HepG2 (cell line): ENCODE data around the gene MDP1. TPM values are rescaled to one million over a fixed set of nuclear protein-coding genes. Genes with fewer than 3 reads are reported as not detected.
A peak's percentile ranks its signal among the peaks of the same experiment; 100 is the strongest.

Experiments used
- ATAC-seq: fragments of 200-7000 bp; cut with Tn5 transposase; 3 replicates; pipeline ENCODE4 v1.9.1; 2020; ENCODE audit warnings: mild to moderate bottlenecking, moderate library complexity
- BruUV-seq: library from RNA; stranded (reverse); fragments of 400-500 nt; replicated peaks from 2 replicates; lab custom pipeline; 2021; lab: Mats Ljungman, UMichigan
- CTCF ChIA-PET: fragments of 300-600 bp; formaldehyde crosslinking; extraction: SDS; loops from one replicate; lab custom pipeline; 2021; ENCODE audit warnings: low total read pairs, inconsistent platforms, low intra/inter-chr PET ratio; lab: Yijun Ruan, JAX
- POLR2A ChIA-PET: fragments of 350-600 bp; sonication (Branson Sonifier 250); formaldehyde crosslinking; loops from one replicate; lab custom pipeline; 2020; ENCODE audit warnings: antibody characterized with exemption, inconsistent platforms; lab: Yijun Ruan, JAX
- DNase-seq: peaks from one replicate; pipeline ENCODE4 v3.0.0-alpha.2; 2015; ENCODE audit warnings: low spot score
- FAIRE-seq: peaks from 3 replicates; lab custom pipeline; 2011; peaks lifted over from hg19 to GRCh38; lab: Jason Lieb, UNC
- H2AFZ ChIP-seq: one replicate; pipeline ENCODE4 v1.6.1; 2011; ENCODE audit warnings: low read length, inconsistent platforms
- H3K27ac ChIP-seq: fragments of 300-600 bp; 3 replicates; pipeline ENCODE4 v1.8.0; 2011; ENCODE audit warnings: mixed run types, mild to moderate bottlenecking, mixed read lengths, low read length, inconsistent platforms; ENCODE audit not compliant: insufficient read depth; ENCODE audit errors: extremely low read length
- H3K27me3 ChIP-seq, 2 experiments: fragments of 200-600 bp in 1 of 2; 2 replicates in 1 of 2; 3 replicates in 1 of 2; pipeline versions ENCODE4 v1.6.0 to v1.8.0; 2011; ENCODE audit warnings: low read length in 2 of 2, mild to moderate bottlenecking in 2 of 2, moderate library complexity in 2 of 2, inconsistent platforms in 1 of 2; ENCODE audit not compliant: insufficient read depth in 2 of 2, control insufficient read depth in 1 of 2
- H3K36me3 ChIP-seq, 2 experiments: fragments of 200-600 bp in 1 of 2; replicated peaks in 1 of 2; 2 replicates in 1 of 2; 3 replicates in 1 of 2; pipeline versions ENCODE4 v1.5.1 to v1.8.0; 2011; ENCODE audit warnings: low read length in 2 of 2, inconsistent platforms in 1 of 2; ENCODE audit not compliant: insufficient read depth in 2 of 2, control insufficient read depth in 1 of 2
- H3K4me1 ChIP-seq: 2 replicates; pipeline ENCODE4 v1.5.1; 2012; ENCODE audit warnings: low read length, inconsistent platforms; ENCODE audit not compliant: insufficient read depth
- H3K4me2 ChIP-seq: 2 replicates; pipeline ENCODE4 v1.6.0; 2011; ENCODE audit warnings: low read depth, low read length, inconsistent platforms
- H3K4me3 ChIP-seq, 3 experiments: fragments of 200-600 bp in 1 of 3; sonication (generic), shearing (Covaris generic) in 1 of 3; replicated peaks in 1 of 3; 2 replicates each; pipeline ENCODE4 v1.5.1; 2011 to 2016; ENCODE audit warnings: low read length in 3 of 3, inconsistent platforms in 2 of 3, low read depth in 2 of 3, mild to moderate bottlenecking in 2 of 3, control low read depth in 1 of 3, mixed read lengths in 1 of 3; ENCODE audit not compliant: insufficient read depth in 1 of 3
- H3K79me2 ChIP-seq: one replicate; pipeline ENCODE4 v1.6.1; 2011; ENCODE audit warnings: low read length, inconsistent platforms; ENCODE audit not compliant: insufficient read depth
- H3K9ac ChIP-seq: 2 replicates; pipeline ENCODE4 v1.6.0; 2011; ENCODE audit warnings: mild to moderate bottlenecking, low read depth, low read length, inconsistent platforms; ENCODE audit not compliant: insufficient read depth
- H3K9me3 ChIP-seq: 2 replicates; pipeline ENCODE4 v1.5.1; 2012; ENCODE audit warnings: mild to moderate bottlenecking, low read length
- H4K20me1 ChIP-seq: 2 replicates; pipeline ENCODE4 v1.6.0; 2011; ENCODE audit warnings: inconsistent platforms, mild to moderate bottlenecking, low read length, moderate library complexity; ENCODE audit not compliant: insufficient read depth
- AGO2 ChIP-seq: fragments of 200-400 bp; formaldehyde crosslinking; optimal IDR thresholded peaks from 2 replicates; pipeline ENCODE3; 2017; ENCODE audit warnings: mild to moderate bottlenecking, low read depth, low read length, moderate library complexity
- KLF12 ChIP-seq: sonication (generic); formaldehyde crosslinking; IDR thresholded peaks from 2 replicates; pipeline ENCODE4 v1.4.0; 2020; ENCODE audit warnings: missing genetic modification reagents, borderline replicate concordance
- LRRFIP1 ChIP-seq: sonication (generic); formaldehyde crosslinking; conservative IDR thresholded peaks from 2 replicates; pipeline ENCODE4 v1.4.0; 2020; ENCODE audit warnings: missing genetic modification reagents
- MAFG ChIP-seq: sonication (generic); formaldehyde crosslinking; IDR thresholded peaks from 2 replicates; pipeline ENCODE4 v1.5.1; 2020; ENCODE audit warnings: mild to moderate bottlenecking, missing genetic modification reagents
- MED1 ChIP-seq: sonication (generic); formaldehyde crosslinking; IDR thresholded peaks from 2 replicates; pipeline ENCODE4 v1.4.0; 2020; ENCODE audit warnings: missing genetic modification reagents
- MLLT10 ChIP-seq: sonication (generic); formaldehyde crosslinking; IDR thresholded peaks from 2 replicates; pipeline ENCODE4 v1.4.0; 2020; ENCODE audit warnings: missing genetic modification reagents
- NR1H2 ChIP-seq: sonication (generic); formaldehyde crosslinking; IDR thresholded peaks from 2 replicates; pipeline ENCODE4 v1.8.1; 2022; ENCODE audit warnings: low read depth, missing genetic modification reagents, borderline replicate concordance
- PHF8 ChIP-seq: sonication (generic); formaldehyde crosslinking; IDR thresholded peaks from 2 replicates; pipeline ENCODE4 v1.5.0; 2020; ENCODE audit warnings: missing genetic modification reagents
- POLR2G ChIP-seq: fragments of 200-400 bp; formaldehyde crosslinking; IDR thresholded peaks from 2 replicates; pipeline ENCODE4 v1.6.1; 2018; ENCODE audit warnings: mild to moderate bottlenecking, low read depth, low read length, moderate library complexity
- RBFOX2 ChIP-seq: fragments of 200-400 bp; formaldehyde crosslinking; IDR thresholded peaks from 2 replicates; pipeline ENCODE4 v1.6.1; 2017; ENCODE audit warnings: low read depth, mild to moderate bottlenecking, low read length
- RBM22 ChIP-seq: fragments of 200-400 bp; formaldehyde crosslinking; optimal IDR thresholded peaks from 2 replicates; pipeline ENCODE3; 2017; ENCODE audit warnings: mild to moderate bottlenecking, low read length, moderate library complexity
- RFX1 ChIP-seq: fragments of 450-650 bp; IDR thresholded peaks from 2 replicates; pipeline ENCODE4 v1.6.1; 2017
- SMAD1 ChIP-seq: sonication (generic); formaldehyde crosslinking; IDR thresholded peaks from 2 replicates; pipeline ENCODE4 v1.4.0; 2020; ENCODE audit warnings: missing genetic modification reagents, low read depth, mild to moderate bottlenecking, borderline replicate concordance
- ZBTB39 ChIP-seq: sonication (generic); formaldehyde crosslinking; IDR thresholded peaks from 2 replicates; pipeline ENCODE4 v1.5.0; 2020; ENCODE audit warnings: missing genetic modification reagents
- ZEB1 ChIP-seq: IDR thresholded peaks from 2 replicates; pipeline ENCODE4 v1.6.1; 2012; ENCODE audit warnings: mild to moderate bottlenecking, low read depth, inconsistent platforms; ENCODE audit not compliant: insufficient replicate concordance
- ZNF225 ChIP-seq: sonication (generic); formaldehyde crosslinking; IDR thresholded peaks from 2 replicates; pipeline ENCODE4 v1.4.0; 2020; ENCODE audit warnings: mild to moderate bottlenecking, missing genetic modification reagents
- ZNF343 ChIP-seq: sonication (generic); formaldehyde crosslinking; IDR thresholded peaks from 2 replicates; pipeline ENCODE4 v1.4.0; 2020; ENCODE audit warnings: mild to moderate bottlenecking, missing genetic modification reagents
- ZNF615 ChIP-seq: sonication (generic); formaldehyde crosslinking; IDR thresholded peaks from 2 replicates; pipeline ENCODE4 v1.5.0; 2020; ENCODE audit warnings: mild to moderate bottlenecking, missing genetic modification reagents, borderline replicate concordance
- ZNF788 ChIP-seq: sonication (generic); formaldehyde crosslinking; IDR thresholded peaks from 2 replicates; pipeline ENCODE4 v1.5.0; 2020; ENCODE audit warnings: mild to moderate bottlenecking, missing genetic modification reagents, borderline replicate concordance
- ZSCAN22 ChIP-seq: sonication (generic); formaldehyde crosslinking; IDR thresholded peaks from 2 replicates; pipeline ENCODE4 v1.4.0; 2020; ENCODE audit warnings: mild to moderate bottlenecking, missing genetic modification reagents
- WGBS: methylation state at CpG from one replicate; pipeline ENCODE4 v1.1.6; 2017; ENCODE audit warnings: low lambda C conversion rate; 5-methylcytosine and 5-hydroxymethylcytosine counted together
- in situ Hi-C: cut with HindIII; loops from 2 replicates; pipeline ENCODE4 v1.10.0; 2017; ENCODE audit warnings: low pct_unique_long_range_greater_than_20kb; ENCODE audit not compliant: extremely low pct_ligation_motif_present
- intact Hi-C: fragments of 100-400 bp; cut with micrococcal nuclease; formaldehyde crosslinking; loops from one replicate; pipeline ENCODE4 v1.10.0; 2022; ENCODE audit not compliant: unreplicated experiment
- polyA plus RNA-seq, 8 experiments: library from polyadenylated mRNA; depleted of rRNA in 3 of 8; stranded (reverse) in 7 of 8; unstranded in 1 of 8; fragments of >200 nt; fragmentation: Illumina TruSeq in 4 of 8; extraction: Trizol in 4 of 8; gene quantifications; 2 replicates each; pipeline versions ENCODE4 v1.2.1 to v1.2.3, GENCODE V29; 2011 to 2016; ENCODE audit warnings: low read depth in 4 of 8, missing spikeins in 1 of 8, mixed read lengths in 1 of 8; ENCODE audit not compliant: insufficient read depth in 1 of 8
- total RNA-seq, 5 experiments: library from RNA; depleted of rRNA; stranded (reverse); fragments of >200 nt; fragmentation: Illumina TruSeq; extraction: Trizol; gene quantifications; 2 replicates each; pipeline ENCODE4 v1.2.3, GENCODE V29; 2016; ENCODE audit warnings: low read depth in 1 of 5
- TF ChIP-seq, protein P1 (sequence below): sonication (generic); formaldehyde crosslinking; IDR thresholded peaks from 2 replicates; pipeline ENCODE4 v1.4.0; 2020; ENCODE audit warnings: missing genetic modification reagents

Gene MDP1
- total and polyA plus RNA-seq, 2 of the 13 experiments (the other 11 are each of a cell fraction or from before 2014, with no cell fraction given): 44.1 to 48.7 TPM

DNA sequence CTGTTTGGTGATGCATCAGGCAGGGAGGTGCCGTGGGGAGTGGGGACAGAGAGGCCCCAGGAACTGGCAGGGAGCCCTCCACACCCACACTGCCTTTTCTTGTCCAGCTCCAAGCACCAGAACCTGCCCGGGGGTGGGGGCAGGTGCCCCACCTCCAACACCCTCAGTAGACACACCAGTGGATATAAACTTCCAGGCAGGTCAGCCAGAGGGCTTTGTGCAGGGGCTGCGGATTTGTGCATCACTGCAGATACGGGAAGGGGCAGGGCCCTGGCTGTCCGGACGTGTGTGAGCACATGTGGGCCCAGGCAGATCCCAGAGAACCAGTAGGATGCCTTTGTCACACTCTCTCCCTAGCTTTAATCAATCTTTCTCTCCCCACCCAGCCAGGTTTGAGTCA lies 48.4 kb upstream of the MDP1 start:
- DNase-seq (no peak), ATAC-seq (no peak), FAIRE-seq (no peak)
- Histone ChIP-seq H4K20me1 (no peaks in the 10 kb centered on the region), H3K79me2 (no peaks in the 10 kb centered on the region), H3K27ac (no peak overlapping the region), H3K4me2 (no peak overlapping the region), H3K4me3 (no peak overlapping the region), H3K27me3 (no peaks in the 10 kb centered on the region), H3K9me3 (no peaks in the 10 kb centered on the region), H2AFZ (no peak overlapping the region), H3K4me1 (peaks cover 13% of the 10 kb centered on the region), H3K36me3 (peaks cover 19 to 38% of the 10 kb centered on the region in 2 experiments; a peak in 4 of 5 replicates), H3K9ac (no peak overlapping the region)
- in situ Hi-C loops (no loop called here), intact Hi-C loops (no loop called here)
- CTCF ChIA-PET: no interaction called here
- POLR2A ChIA-PET: interaction anchor here (1.0 to 16.5 kb wide), 4 partner anchors 12 to 43 kb away, joined by 5 to 435 read pairs (median 15); partner anchors contain the start of genes CIDEB, DHRS1, NOP9 and TINF2
- BruUV-seq: no TSS peak
- WGBS: 88% methylated on average over 6 of the region's 6 CpGs
- TF ChIP-seq POLR2G: peak; percentile 16; the same call in 1 of the 2 replicates
- no peak for TF ChIP-seq MLLT10
- no peak for TF ChIP-seq ZNF788 (CRISPR knock-in tag)
- no peak for TF ChIP-seq MED1 (CRISPR knock-in tag)
- no peak for TF ChIP-seq ZEB1
- 0 out of 2 replicates have a peak, but pooled peaks have one; percentile 4 for TF ChIP-seq RBFOX2
- no peak for TF ChIP-seq LRRFIP1 (CRISPR knock-in tag)
- TF ChIP-seq ZNF615 (CRISPR knock-in tag): no peak
- no peak for TF ChIP-seq KLF12 (CRISPR knock-in tag)
- no peak for TF ChIP-seq NR1H2
- no peak for TF ChIP-seq PHF8
- no peak for TF ChIP-seq ZBTB39 (CRISPR knock-in tag)
- TF ChIP-seq ZNF225: peak; percentile 40; the same call in 1 of the 2 replicates
- TF ChIP-seq RBM22: peak; percentile 37
- TF ChIP-seq SMAD1 (CRISPR knock-in tag): peak; percentile 48; the same call in 1 of the 2 replicates
- TF ChIP-seq ZSCAN22 (CRISPR knock-in tag): no peak
- TF ChIP-seq, protein P1, sequence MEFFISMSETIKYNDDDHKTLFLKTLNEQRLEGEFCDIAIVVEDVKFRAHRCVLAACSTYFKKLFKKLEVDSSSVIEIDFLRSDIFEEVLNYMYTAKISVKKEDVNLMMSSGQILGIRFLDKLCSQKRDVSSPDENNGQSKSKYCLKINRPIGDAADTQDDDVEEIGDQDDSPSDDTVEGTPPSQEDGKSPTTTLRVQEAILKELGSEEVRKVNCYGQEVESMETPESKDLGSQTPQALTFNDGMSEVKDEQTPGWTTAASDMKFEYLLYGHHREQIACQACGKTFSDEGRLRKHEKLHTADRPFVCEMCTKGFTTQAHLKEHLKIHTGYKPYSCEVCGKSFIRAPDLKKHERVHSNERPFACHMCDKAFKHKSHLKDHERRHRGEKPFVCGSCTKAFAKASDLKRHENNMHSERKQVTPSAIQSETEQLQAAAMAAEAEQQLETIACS: no peak
- TF ChIP-seq ZNF343 (CRISPR knock-in tag): 0 out of 2 replicates have a peak, but pooled peaks have one; percentile 6
- no peak for TF ChIP-seq MAFG (CRISPR knock-in tag)
- TF ChIP-seq RFX1: no peak
- peak; percentile 39 for TF ChIP-seq AGO2
